PFSK-1 (cell line): ENCODE results near the gene SETD1A.

Source experiments
- REST ChIP-seq, 2 experiments: IDR thresholded peaks; 2 replicates each; pipeline versions ENCODE4 v1.6.1 to v1.8.0; 2011 to 2012; ENCODE audit warnings: low read depth in 2 of 2, low read length in 2 of 2, control low read depth in 1 of 2, inconsistent platforms in 1 of 2, mild to moderate bottlenecking in 1 of 2, moderate library complexity in 1 of 2; ENCODE audit not compliant: insufficient read depth in 1 of 2
- TAF1 ChIP-seq: IDR thresholded peaks from 2 replicates; pipeline ENCODE4 v1.6.1; 2012; ENCODE audit warnings: low read length, control low read depth, borderline replicate concordance; ENCODE audit not compliant: insufficient read depth

DNA sequence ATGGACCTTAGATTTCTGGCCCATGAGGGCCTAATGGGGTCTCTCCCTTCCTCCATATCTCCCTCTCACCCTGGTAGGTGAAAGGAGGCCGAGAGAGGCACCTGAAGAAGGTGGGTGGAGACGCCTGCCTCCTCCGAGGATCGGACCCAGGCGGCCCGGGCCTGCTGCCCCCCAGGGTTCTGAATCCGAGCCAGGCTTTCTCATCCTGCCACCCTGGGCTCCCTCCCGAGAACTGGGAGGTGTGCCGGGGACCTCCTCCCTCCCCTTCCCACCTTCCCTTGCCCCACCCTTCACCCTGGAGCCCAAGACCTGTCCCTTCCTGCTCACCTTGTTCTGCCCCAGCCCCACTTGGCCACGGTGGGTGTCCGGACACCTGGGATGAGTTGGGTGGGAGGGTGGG lies 29.2 kb upstream of the SETD1A start:
- TF ChIP-seq TAF1 (no peak), REST (IDR thresholded peaks at IDR 0.05; ENCODE audit: insufficient read depth in 1 of 2, low read depth in 2 of 2, low read length in 2 of 2) (no peak)
